NCI-H2107 treated with DMSO at 0.1 percent for 48 hours (cell line): Measurements from ENCODE around the gene LAMC3.

ENCODE experiments used
- DNase-seq: peaks from one replicate; lab custom pipeline; 2025; ENCODE audit not compliant: unreplicated experiment; lab: John Stamatoyannopoulos, UW

LAMC3 gene

GRCh38 chr9:131042666-131043065 is 33.7 kb downstream of the LAMC3 start:
- no peak for DNase-seq

- DNase-seq = no peak
Measured at GRCh38 chr9:131043087-131043486, 34.1 kb downstream of the LAMC3 start.

- DNase-seq = no peak
Measured at GRCh38 chr9:131043646-131044045, 34.7 kb downstream of the LAMC3 start.

GRCh38 chr9:131045300-131046092 is 36.5 kb downstream of the LAMC3 start:
- no peak for DNase-seq

- DNase-seq = no peak
Measured at GRCh38 chr9:131046093-131046380, 37.1 kb downstream of the LAMC3 start.

- peak; percentile 8 for DNase-seq
Measured at GRCh38 chr9:131046581-131047202, 37.7 kb downstream of the LAMC3 start.

- DNase-seq = no peak
Measured at GRCh38 chr9:131048332-131048731, 39.4 kb downstream of the LAMC3 start.

GRCh38 chr9:131048820-131049219 is 39.8 kb downstream of the LAMC3 start:
- DNase-seq = no peak

- DNase-seq = no peak
Measured at GRCh38 chr9:131049829-131050715, 41.1 kb downstream of the LAMC3 start.

- no peak for DNase-seq
Measured at GRCh38 chr9:131050831-131051230, 41.9 kb downstream of the LAMC3 start.

GRCh38 chr9:131051592-131052517 is 42.9 kb downstream of the LAMC3 start:
- DNase-seq = no peak

- no peak for DNase-seq
Measured at GRCh38 chr9:131053896-131054295, 44.9 kb downstream of the LAMC3 start.

GRCh38 chr9:131056781-131057506 is 48.0 kb downstream of the LAMC3 start:
- DNase-seq = no peak

- DNase-seq = no peak
Measured at GRCh38 chr9:131060900-131061630, 52.1 kb downstream of the LAMC3 start.

GRCh38 chr9:131062969-131063368 is 54.0 kb downstream of the LAMC3 start:
- DNase-seq = no peak

- DNase-seq = no peak
Measured at GRCh38 chr9:131065599-131065998, 56.6 kb downstream of the LAMC3 start.

- DNase-seq = no peak
Measured at GRCh38 chr9:131067625-131068024, 58.7 kb downstream of the LAMC3 start.

GRCh38 chr9:131068076-131068816 is 59.3 kb downstream of the LAMC3 start:
- no peak for DNase-seq

- DNase-seq = no peak
Measured at GRCh38 chr9:131069699-131070098, 60.7 kb downstream of the LAMC3 start.
